NCI-H2227 treated with DMSO at 0.1 percent for 48 hours (cell line): ENCODE measurements around the gene SCYL1.

Source experiments
- DNase-seq: peaks from one replicate; lab custom pipeline; 2025; lab: John Stamatoyannopoulos, UW

Gene SCYL1

DNA sequence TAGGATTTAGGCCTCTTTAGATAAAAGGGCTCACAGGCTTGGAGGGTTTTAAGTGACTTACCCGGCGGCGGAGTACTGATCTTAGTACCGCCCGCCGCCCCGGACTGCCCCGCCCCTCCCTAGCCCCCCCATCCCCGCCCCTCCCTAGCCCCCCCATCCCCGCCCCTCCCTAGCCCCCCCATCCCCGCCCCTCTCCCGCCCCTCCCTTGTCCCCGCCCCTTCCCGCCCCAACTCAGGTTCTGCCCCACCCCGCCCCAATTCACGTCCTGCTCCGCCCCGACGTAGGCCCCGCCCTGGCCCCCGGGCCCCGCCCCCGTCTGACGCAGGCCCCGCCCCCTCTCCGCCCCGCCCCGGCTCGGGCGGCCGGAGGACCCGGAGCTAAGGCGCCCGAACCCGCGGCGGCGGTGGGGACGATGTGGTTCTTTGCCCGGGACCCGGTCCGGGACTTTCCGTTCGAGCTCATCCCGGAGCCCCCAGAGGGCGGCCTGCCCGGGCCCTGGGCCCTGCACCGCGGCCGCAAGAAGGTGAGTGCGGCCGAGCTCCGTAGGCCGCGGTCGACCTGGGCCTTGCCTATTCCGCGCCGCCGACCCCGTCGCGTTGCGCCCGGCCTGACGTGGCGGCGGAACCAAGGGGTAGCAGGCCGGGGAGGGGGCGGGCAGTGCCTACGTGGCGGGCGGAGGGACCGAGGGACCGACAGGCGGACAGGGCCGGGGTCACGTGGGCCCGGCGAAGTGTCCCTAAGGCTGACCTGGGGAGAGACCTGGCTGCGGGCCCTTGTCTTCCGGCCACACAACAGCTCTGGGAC is at the start of gene SCYL1:
SCYL1 (plus strand) TSS at position 343 of the 805 bp plus-strand sequence; CDS start at position 414, 71 bp downstream.
- DNase-seq: peak; percentile 74

DNA sequence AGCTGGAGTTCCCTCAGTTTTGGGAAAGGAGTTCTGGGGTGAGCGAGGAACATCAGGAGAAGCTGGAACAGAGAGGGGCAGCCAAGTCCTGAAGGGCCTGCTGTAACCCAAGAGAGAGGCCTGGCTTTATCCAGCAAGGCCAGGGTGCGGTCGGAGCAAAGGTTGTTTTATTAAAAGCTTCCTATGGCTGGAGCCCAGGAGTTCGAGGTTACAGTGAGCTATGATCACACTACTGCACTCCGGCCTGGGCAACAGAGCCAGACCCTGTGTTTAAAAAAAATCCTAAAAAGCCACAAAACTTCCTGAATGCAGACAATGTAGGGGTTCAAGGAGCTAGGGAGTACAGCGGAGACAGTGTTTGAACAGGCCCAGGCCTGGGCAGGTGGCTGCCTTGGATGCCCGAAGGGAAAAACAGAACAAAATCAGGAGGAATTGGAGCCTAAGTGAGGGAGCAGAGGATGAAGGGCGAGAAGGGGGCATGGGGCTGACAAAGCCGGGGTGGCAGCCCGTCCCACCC is 48.2 kb upstream of the SCYL1 start:
- no peak for DNase-seq

DNA sequence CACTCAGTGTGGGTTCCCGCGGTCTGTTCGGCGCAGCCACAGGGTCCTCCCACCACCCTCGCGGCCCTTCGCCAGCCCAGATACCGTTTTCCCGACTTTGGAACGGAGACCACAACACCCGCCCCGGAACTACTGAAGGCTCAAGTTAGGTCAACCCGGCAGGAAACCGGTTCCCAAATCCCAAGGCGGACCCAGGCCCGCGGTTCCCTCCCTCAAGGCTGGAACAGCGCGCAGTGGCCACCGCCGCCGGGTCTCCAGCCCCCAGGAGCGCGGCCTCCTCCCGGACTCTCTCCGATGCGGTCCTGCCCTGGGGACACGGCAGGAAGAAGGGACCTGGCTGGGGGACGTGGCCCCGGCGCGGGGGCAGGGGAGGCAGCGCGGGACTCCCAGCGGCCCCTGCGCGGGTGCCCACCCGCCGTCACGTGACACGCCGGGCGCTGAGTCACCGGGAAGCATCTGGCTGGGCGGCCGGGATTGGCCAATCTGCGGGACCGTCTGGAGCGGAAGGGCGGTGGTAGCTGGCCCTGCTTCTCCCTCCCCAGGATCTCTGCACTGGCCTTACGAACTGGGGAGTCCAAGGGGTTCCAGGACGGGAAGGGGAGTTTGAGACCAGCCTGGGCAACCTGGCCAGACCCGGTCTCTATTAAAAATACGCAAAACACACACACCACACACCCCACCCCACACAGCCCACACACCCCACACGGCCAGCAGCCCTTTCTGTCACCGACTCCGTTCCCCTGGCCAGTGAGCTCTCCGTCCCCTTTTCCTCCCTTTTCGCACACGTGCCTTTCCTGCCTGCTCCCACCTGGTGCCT is 47.5 kb upstream of the SCYL1 start:
- DNase-seq: peak; percentile 83

DNA sequence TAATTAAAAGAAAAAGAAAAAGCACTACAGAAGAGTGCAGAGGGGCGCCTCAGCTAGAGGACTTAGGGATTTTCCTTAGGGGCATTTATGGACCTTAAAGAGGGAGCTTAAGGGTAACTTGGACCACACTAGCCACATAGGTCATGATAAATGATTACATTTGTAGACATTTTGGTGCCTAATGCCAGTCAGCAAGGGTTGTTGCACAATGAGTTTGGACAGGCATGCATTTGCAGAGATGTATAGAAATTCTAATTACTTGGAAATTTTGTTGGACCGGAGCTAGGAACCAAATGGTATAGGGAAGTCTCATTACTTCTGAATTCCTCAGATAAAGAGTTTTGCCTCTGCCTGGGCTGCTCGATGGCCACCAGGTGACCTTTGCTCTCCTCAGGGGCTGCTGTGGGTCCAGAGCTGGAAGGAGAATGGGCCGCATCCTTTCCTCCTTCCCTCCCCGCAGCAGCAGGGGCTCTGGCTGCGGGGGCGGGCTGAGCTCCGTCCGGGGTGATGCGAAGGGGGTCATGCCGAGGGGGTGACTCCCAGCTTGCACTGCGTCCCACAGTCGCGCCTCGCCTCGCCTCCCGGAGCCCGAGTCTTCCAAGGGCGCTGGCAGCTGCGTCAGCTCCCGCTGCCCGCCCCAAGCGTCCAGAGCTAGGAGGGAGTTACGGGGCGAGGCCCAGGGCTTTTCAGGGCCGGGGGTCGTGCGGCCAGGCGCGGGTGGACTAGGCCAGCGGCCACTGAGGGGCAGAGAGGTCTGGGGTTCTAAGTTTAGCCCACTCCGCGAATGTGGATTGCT is 46.3 kb upstream of the SCYL1 start:
- no peak for DNase-seq

DNA sequence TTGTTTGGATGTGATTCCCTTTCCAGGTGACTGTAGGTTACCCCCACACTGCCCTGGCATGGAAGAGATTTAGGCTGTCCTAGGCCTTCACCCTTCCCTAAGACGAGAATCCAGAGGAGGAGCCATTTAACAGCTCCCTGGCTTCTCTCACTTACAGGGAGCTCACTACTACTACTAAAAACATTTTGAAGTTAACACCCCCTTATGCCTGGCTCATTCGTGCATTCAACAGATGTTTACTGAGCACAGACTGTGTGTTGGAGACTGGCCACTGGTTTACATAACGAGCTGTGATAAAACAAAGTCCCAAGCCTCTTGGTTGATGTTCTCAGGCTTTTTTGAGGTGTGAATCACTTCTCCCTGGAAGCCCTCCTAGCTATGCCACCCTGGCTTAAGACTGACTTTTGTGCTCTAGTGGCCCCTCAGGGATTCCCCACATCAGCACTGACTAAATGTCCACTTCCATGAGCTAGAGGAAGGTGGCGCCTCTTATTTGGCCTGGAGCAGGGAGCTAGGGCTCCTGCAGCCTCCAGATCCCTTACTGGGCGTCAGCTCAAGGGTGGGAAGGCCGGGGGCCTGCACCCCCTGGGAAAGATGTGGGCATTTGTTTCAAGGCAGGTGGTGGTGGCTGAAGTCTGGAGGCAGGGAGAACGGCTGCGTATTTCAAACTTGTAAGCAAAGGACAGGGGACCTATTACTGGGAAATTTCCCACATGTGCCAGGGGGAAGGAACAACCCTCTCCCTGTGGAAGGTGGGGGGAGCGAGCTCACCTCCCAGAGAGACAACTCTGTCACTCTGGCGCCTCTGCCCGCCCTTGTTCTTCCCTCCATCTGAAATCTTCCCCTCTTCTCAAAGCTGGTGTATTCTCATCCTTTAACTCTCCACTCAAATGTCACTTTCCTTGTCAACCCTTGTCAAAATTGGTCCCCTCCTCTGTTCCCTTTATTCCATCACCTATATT is 45.4 kb upstream of the SCYL1 start:
- no peak for DNase-seq

DNA sequence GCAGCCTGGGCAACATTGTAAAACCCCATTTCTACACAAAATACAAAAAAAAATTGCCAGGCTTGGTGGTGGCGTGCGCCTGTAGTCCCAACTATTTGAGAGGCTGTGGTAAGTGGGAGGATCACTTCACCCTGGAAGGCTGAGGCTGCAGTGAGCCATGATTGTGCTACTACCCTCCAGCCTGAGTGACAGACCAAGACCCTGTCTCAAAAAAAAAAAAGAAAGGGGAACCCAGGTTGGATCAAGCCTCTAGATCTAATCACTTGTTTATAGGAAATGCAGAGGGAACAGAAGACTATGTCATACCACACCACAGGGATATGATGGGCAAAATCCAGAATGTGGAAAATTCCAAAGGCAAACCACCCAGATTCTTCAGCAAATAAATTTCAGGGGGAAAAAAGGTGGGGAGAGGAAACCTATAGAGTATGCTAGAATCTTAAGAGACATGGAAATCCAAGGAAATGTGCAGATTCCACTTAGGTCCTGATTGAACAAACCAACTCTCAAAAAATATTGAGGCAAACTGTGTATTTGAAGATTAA is 42.5 kb upstream of the SCYL1 start:
- DNase-seq: no peak

DNA sequence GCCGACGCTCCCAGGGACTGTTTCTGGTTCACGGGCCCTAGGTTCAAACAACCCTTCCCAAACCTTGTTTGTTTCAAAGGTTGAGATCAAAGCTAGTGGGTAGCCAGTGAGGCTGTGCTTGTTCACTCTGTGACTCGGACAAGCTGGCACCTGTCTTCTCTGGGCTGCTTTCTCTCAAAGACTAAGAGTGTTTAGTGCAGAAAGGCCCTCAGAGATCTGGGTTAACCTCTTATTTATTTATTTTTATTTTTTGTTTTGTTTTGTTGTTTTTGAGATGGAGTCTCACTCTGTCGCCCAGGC is 39.0 kb upstream of the SCYL1 start:
- no peak for DNase-seq

DNA sequence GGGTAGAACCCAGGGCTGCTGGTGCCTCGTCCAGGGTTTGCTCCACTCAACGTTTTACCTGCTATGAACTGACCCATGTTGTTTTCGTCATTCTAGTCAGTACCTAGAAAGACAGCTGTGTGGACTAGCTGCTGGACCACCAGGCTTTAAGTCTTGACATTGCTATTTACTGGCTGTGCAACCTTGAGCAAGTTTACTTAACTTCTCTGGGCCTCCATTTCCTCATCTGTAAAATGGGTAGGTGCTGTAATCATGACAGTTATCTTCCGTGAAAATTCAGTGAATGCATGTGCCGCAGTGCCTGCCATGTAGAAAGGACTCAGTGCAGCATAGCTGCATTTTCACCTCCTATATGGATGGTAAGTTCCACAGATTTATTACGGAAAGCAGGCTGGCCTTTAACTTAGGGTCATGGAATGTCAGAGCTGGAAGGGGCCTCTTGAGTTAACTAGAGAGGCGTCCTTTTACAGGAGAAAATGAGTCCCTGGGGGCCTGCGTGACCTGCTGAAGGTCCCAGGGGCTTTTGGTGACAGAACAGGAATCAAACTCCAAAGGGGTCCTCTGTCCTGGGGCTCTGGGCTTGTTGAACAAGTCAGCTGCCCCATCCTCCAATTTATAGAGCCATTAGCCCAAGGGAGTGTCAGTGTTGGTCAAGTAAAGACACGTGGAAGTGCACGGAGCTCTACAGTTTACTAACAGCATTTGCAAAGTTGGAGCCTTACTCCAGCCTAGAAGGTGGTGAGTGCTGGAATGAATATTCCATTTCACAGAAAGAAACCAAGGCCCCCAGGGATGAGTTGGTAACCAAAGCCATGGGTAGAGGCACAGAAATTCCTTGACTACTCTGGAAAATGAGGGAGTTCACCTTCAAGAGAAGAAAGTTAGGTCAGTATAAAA is 38.1 kb upstream of the SCYL1 start:
- no peak for DNase-seq

DNA sequence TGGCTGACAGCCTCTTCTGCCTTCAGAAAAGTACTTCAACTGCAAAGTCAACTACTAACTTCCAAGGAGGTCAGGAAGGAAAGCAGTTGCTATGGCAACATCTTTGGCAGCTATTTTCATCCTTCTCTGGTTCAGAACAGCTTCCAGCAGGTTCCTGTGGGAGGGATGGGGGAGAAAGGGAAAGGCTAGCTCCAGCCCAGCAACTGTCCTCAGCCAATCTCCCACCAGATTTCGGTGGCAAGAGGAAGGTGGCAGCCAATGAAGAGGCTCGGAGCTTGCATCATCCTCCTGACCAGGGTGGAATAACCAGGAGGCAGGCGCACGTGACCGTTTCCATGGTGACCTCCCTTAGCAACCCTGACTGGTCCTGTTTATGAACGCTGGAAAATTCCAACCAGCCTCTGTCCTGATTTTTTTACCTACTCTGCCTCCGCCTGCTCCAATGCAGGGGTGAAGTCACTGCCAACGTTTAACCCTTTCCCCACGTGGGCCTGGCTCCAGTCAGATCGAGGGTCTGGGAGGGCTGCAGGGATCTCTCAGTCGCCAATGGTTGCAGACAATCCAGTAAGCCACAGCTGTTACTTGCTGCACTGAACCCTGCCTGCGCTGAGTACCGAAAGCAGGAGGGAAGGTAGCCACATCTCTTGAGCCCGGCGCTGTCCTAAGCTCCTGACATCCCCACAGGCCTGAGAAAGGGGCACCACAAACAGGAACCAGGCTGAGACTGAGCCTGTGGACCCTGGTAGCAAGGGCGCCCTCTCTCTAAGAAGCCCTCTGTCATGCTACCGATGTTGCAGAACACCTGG is 37.2 kb upstream of the SCYL1 start:
- DNase-seq: peak; percentile 99

DNA sequence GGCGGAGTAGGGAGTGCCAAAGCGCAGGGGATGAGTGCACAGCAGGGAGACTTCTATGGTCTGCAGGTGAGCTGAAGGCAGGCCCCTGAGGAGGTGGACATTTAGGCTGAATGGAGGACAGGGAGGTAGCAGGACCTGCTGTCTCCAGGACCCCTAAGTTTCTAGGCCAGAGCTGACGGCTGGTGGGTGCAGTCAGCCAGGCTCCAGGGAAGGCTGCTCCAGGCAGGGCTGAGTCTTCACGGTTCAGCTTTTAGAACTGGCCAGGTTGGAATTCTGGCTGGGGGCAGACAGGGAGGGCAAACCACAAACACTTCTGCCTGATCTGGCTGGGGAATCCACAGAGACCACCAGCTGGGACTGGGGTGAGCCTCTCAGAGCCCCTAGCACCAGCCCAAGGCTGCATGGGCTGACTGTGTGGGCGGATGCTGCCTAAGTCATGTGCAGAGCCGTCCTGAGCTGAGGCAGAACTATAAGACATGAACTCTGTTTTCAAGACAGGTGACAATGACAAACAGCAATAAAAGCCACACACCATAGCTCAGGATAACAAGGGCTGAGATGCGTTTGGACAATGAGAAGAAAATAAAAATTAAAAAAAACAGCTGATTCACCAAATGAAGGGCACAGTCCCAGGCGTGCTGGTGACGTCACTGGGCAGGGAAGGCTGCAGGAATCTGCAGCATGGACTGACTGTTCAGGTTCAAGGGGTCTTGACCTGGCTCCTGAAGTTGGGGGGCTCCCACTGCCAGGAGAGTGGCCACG is 36.4 kb upstream of the SCYL1 start:
- DNase-seq: no peak

DNA sequence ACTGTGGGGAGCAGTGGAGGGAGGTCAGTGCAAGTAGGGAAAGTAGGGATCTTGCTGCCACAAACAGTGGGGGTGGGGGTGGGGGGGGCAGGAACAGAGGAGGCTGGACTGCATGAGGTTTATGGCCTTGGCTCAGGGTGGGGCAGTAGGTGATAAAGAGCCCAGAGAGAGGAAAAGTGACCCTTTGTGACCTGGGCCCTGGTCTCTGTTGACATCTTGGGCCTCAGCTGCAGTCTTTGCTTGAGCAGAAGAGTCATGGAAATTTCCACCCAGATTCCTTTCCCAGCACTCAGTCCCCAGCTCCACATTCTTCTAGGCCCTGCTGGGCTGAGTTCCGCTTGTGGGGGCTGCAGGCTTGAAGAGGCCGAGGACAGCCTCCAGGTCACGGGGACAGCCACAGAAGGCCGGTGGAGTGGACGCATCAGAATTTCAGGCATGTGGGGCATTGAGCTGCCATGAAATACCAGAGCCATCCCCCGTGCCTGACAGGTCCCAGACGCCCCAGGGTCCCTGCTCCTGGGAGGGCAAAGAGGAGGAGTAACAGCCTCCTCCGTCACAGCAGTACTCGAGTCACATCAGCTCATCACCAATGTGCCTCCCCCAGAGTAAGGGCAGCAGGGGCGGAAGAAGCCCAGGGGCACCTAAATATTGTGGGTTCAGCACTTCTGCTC is 35.7 kb upstream of the SCYL1 start:
- DNase-seq: no peak

DNA sequence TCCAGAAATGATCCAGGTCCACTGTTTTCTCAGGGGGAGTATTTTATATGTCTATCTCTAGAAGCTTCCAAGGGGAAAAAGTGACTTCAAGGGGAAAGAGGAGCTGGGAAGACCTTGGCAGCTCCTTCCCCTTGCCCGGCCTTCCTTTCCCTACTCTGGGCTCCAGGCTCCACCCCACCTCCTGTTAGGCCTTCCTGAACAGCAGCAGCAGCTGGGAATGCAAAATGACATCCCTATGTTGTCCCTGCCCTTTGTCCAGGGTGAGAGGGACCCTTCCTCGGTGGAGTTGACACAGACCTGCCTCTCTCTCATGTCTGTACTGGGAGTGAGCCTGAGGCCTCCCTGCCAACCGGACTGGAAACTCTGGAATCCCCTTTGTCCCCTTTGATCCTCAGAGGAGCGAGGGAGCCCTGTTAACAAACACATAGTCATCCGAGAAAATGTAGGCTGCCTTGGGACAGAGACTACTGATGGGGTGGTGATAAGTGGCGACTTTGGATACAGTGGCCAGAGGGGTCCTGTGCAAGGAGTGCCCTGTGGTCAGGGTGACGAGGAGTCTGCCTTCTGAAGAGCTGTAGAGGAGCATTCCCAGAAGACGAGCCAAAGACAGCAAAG is 35.1 kb upstream of the SCYL1 start:
- DNase-seq: no peak

DNA sequence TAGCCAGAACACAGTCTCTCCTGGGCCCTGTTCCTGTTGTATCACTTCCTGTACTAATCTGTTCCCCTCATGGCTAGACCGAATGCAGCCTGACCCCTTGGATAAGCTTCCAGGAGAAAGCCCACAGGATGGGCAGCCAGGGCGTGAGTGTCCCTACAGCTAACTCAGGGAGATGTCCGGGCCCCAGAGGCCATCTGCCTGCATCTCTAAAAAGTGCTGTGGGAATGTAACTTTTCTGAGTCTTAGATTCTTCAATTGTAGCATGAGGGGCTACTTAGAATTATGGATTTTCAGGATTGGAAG is 33.8 kb upstream of the SCYL1 start:
- no peak for DNase-seq

DNA sequence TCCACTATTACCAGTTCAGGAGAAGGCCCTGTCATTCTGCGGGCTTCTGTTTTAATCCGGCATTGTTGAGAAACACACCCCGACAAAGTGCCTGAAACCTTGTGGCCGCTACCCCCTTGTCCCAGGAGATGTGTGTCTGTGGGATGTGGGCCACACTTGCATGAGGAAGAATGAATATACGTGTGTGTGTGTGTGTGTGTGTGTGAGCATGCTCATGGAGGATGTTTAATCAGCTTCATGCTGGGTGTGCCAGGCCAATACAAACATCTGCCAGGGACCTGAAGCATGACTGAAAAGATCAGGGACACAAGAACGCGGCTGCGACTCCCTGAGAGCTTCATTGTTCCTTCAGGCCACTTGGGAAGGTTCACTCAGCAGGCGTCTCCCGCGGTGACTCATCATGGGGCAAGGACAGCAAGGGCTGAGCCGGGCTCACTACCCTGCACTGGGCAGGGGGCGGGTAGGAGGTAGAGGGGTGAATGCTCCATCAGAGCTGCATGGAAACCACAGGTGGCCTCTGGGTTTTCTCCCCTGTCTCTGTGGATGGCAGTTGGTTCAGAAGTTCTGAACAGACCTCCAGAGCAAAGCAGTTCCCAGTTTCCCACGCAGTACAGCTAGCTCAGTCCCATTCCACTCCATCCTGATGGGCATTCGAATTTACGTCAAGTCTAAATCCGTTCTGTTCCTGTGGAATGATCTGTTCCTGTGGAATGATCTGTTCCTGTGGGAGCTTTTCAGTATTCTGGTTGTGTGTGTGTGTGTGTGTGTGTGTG is 33.1 kb upstream of the SCYL1 start:
- DNase-seq: peak; percentile 74

DNA sequence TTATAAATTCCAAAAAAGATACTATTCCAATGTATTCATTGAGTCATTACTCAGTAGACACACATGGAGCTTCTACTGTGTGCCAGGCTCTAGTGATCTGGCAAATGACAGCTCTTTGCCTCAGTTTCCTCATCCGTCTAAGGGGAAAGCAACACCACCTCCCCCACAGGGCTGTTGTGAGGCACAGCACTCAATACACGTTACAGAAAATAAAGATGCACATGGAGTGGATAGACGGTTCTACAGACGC is 32.6 kb upstream of the SCYL1 start:
- DNase-seq: no peak

DNA sequence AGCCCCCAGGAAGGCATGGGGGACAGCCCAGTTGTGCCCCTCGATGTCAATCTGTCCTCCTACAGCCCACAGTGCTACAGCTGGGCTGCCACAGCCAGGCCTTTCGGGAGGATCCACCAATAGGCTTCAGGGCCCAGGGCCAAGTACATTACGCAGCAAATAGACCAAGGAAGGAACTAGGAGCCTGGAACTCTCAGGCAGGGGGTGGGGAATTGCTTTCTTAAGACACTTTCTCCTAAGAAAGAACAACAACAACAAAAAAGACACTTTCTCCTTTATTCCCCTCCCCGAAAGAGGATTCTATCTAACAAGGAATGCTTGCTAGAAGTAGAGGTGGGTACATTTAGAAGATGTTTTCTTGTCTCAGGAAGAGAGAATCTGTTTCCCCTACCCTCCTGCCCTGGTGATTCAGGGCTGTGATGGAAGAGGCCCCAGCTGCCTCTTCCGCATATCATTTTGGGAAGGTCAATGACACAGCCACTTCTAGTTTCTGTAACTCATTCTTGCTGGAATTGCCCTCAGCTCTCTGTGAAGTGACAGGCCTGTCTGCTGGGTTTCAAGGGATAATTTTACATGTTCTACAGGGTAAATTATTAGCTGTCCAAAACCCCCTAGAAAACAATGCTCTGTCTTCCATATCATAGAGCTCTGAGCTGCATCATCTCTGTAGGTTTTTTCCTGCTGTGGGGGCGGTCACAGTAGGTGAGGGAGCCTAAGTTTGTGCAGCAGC is 32.1 kb upstream of the SCYL1 start:
- peak; percentile 92 for DNase-seq
